HepG2 (cell line): ENCODE measurements around the gene PMFBP1. TPM values are rescaled to one million over a fixed set of nuclear protein-coding genes. Genes with fewer than 3 reads are reported as not detected.

Experiments
- ATAC-seq: fragments of 200-7000 bp; cut with Tn5 transposase; 3 replicates; pipeline ENCODE4 v1.9.1; 2020; ENCODE audit warnings: mild to moderate bottlenecking, moderate library complexity
- BruUV-seq: library from RNA; stranded (reverse); fragments of 400-500 nt; replicated peaks from 2 replicates; lab custom pipeline; 2021; lab: Mats Ljungman, UMichigan
- CTCF ChIA-PET: fragments of 300-600 bp; formaldehyde crosslinking; extraction: SDS; loops from one replicate; lab custom pipeline; 2021; ENCODE audit warnings: low total read pairs, inconsistent platforms, low intra/inter-chr PET ratio; lab: Yijun Ruan, JAX
- POLR2A ChIA-PET: fragments of 350-600 bp; sonication (Branson Sonifier 250); formaldehyde crosslinking; loops from one replicate; lab custom pipeline; 2020; ENCODE audit warnings: antibody characterized with exemption, inconsistent platforms; lab: Yijun Ruan, JAX
- DNase-seq: peaks from one replicate; pipeline ENCODE4 v3.0.0-alpha.2; 2015; ENCODE audit warnings: low spot score
- FAIRE-seq: peaks from 3 replicates; lab custom pipeline; 2011; peaks lifted over from hg19 to GRCh38; lab: Jason Lieb, UNC
- H2AFZ ChIP-seq: one replicate; pipeline ENCODE4 v1.6.1; 2011; ENCODE audit warnings: low read length, inconsistent platforms
- H3K27ac ChIP-seq: fragments of 300-600 bp; 3 replicates; pipeline ENCODE4 v1.8.0; 2011; ENCODE audit warnings: mixed run types, mild to moderate bottlenecking, mixed read lengths, low read length, inconsistent platforms; ENCODE audit not compliant: insufficient read depth; ENCODE audit errors: extremely low read length
- H3K27me3 ChIP-seq, 2 experiments: fragments of 200-600 bp in 1 of 2; 2 replicates in 1 of 2; 3 replicates in 1 of 2; pipeline versions ENCODE4 v1.6.0 to v1.8.0; 2011; ENCODE audit warnings: low read length in 2 of 2, mild to moderate bottlenecking in 2 of 2, moderate library complexity in 2 of 2, inconsistent platforms in 1 of 2; ENCODE audit not compliant: insufficient read depth in 2 of 2, control insufficient read depth in 1 of 2
- H3K36me3 ChIP-seq, 2 experiments: fragments of 200-600 bp in 1 of 2; replicated peaks in 1 of 2; 2 replicates in 1 of 2; 3 replicates in 1 of 2; pipeline versions ENCODE4 v1.5.1 to v1.8.0; 2011; ENCODE audit warnings: low read length in 2 of 2, inconsistent platforms in 1 of 2; ENCODE audit not compliant: insufficient read depth in 2 of 2, control insufficient read depth in 1 of 2
- H3K4me1 ChIP-seq: 2 replicates; pipeline ENCODE4 v1.5.1; 2012; ENCODE audit warnings: low read length, inconsistent platforms; ENCODE audit not compliant: insufficient read depth
- H3K4me2 ChIP-seq: 2 replicates; pipeline ENCODE4 v1.6.0; 2011; ENCODE audit warnings: low read depth, low read length, inconsistent platforms
- H3K4me3 ChIP-seq, 3 experiments: fragments of 200-600 bp in 1 of 3; sonication (generic), shearing (Covaris generic) in 1 of 3; replicated peaks in 1 of 3; 2 replicates each; pipeline ENCODE4 v1.5.1; 2011 to 2016; ENCODE audit warnings: low read length in 3 of 3, inconsistent platforms in 2 of 3, low read depth in 2 of 3, mild to moderate bottlenecking in 2 of 3, control low read depth in 1 of 3, mixed read lengths in 1 of 3; ENCODE audit not compliant: insufficient read depth in 1 of 3
- H3K79me2 ChIP-seq: one replicate; pipeline ENCODE4 v1.6.1; 2011; ENCODE audit warnings: low read length, inconsistent platforms; ENCODE audit not compliant: insufficient read depth
- H3K9ac ChIP-seq: 2 replicates; pipeline ENCODE4 v1.6.0; 2011; ENCODE audit warnings: mild to moderate bottlenecking, low read depth, low read length, inconsistent platforms; ENCODE audit not compliant: insufficient read depth
- H3K9me3 ChIP-seq: 2 replicates; pipeline ENCODE4 v1.5.1; 2012; ENCODE audit warnings: mild to moderate bottlenecking, low read length
- H4K20me1 ChIP-seq: 2 replicates; pipeline ENCODE4 v1.6.0; 2011; ENCODE audit warnings: inconsistent platforms, mild to moderate bottlenecking, low read length, moderate library complexity; ENCODE audit not compliant: insufficient read depth
- HDAC6 ChIP-seq: fragments of 200-600 bp; sonication (generic); IDR thresholded peaks from 2 replicates; pipeline ENCODE4 v1.7.0; 2017; ENCODE audit warnings: mild to moderate bottlenecking, antibody characterized with exemption, low read length, low read depth
- MED1 ChIP-seq: sonication (generic); formaldehyde crosslinking; IDR thresholded peaks from 2 replicates; pipeline ENCODE4 v1.4.0; 2020; ENCODE audit warnings: missing genetic modification reagents
- SAFB2 ChIP-seq: sonication (generic); formaldehyde crosslinking; IDR thresholded peaks from 2 replicates; pipeline ENCODE4 v1.5.1; 2020; ENCODE audit warnings: missing genetic modification reagents, low read depth, mild to moderate bottlenecking, borderline replicate concordance
- UBTF ChIP-seq: sonication (generic); formaldehyde crosslinking; IDR thresholded peaks from 2 replicates; pipeline ENCODE4 v1.4.0; 2020; ENCODE audit warnings: mild to moderate bottlenecking, missing genetic modification reagents
- ZBTB38 ChIP-seq: sonication (generic); formaldehyde crosslinking; IDR thresholded peaks from 2 replicates; pipeline ENCODE4 v1.5.1; 2020; ENCODE audit warnings: mild to moderate bottlenecking, missing genetic modification reagents
- ZFP36L1 ChIP-seq: sonication (generic); formaldehyde crosslinking; IDR thresholded peaks from 2 replicates; pipeline ENCODE4 v1.8.0; 2022; ENCODE audit warnings: mild to moderate bottlenecking, missing genetic modification reagents, moderate library complexity
- ZFYVE20 ChIP-seq: sonication (generic); formaldehyde crosslinking; IDR thresholded peaks from 2 replicates; pipeline ENCODE4 v1.8.0; 2023; ENCODE audit warnings: low read depth, mild to moderate bottlenecking, moderate library complexity, missing genetic modification reagents, borderline replicate concordance
- ZNF224 ChIP-seq: sonication (generic); formaldehyde crosslinking; IDR thresholded peaks from 2 replicates; pipeline ENCODE4 v1.5.0; 2020; ENCODE audit warnings: mild to moderate bottlenecking, missing genetic modification reagents
- ZNF543 ChIP-seq: sonication (generic); formaldehyde crosslinking; IDR thresholded peaks from 2 replicates; pipeline ENCODE4 v1.4.0; 2020; ENCODE audit warnings: mild to moderate bottlenecking, missing genetic modification reagents
- ZNF605 ChIP-seq: sonication (generic); formaldehyde crosslinking; IDR thresholded peaks from 2 replicates; pipeline ENCODE4 v1.8.0; 2022; ENCODE audit warnings: mild to moderate bottlenecking, missing genetic modification reagents
- ZNF773 ChIP-seq: sonication (generic); formaldehyde crosslinking; IDR thresholded peaks from 2 replicates; pipeline ENCODE4 v1.4.0; 2020; ENCODE audit warnings: missing genetic modification reagents, borderline replicate concordance
- ZSCAN12 ChIP-seq: sonication (generic); formaldehyde crosslinking; IDR thresholded peaks from 2 replicates; pipeline ENCODE4 v1.9.0; 2021; ENCODE audit warnings: mild to moderate bottlenecking, missing genetic modification reagents
- WGBS: methylation state at CpG from one replicate; pipeline ENCODE4 v1.1.6; 2017; ENCODE audit warnings: low lambda C conversion rate; 5-methylcytosine and 5-hydroxymethylcytosine counted together
- in situ Hi-C: cut with HindIII; loops from 2 replicates; pipeline ENCODE4 v1.10.0; 2017; ENCODE audit warnings: low pct_unique_long_range_greater_than_20kb; ENCODE audit not compliant: extremely low pct_ligation_motif_present
- intact Hi-C: fragments of 100-400 bp; cut with micrococcal nuclease; formaldehyde crosslinking; loops from one replicate; pipeline ENCODE4 v1.10.0; 2022; ENCODE audit not compliant: unreplicated experiment
- polyA plus RNA-seq, 8 experiments: library from polyadenylated mRNA; depleted of rRNA in 3 of 8; stranded (reverse) in 7 of 8; unstranded in 1 of 8; fragments of >200 nt; fragmentation: Illumina TruSeq in 4 of 8; extraction: Trizol in 4 of 8; gene quantifications; 2 replicates each; pipeline versions ENCODE4 v1.2.1 to v1.2.3, GENCODE V29; 2011 to 2016; ENCODE audit warnings: low read depth in 4 of 8, missing spikeins in 1 of 8, mixed read lengths in 1 of 8; ENCODE audit not compliant: insufficient read depth in 1 of 8
- total RNA-seq, 5 experiments: library from RNA; depleted of rRNA; stranded (reverse); fragments of >200 nt; fragmentation: Illumina TruSeq; extraction: Trizol; gene quantifications; 2 replicates each; pipeline ENCODE4 v1.2.3, GENCODE V29; 2016; ENCODE audit warnings: low read depth in 1 of 5
- TF ChIP-seq, protein P1 (sequence below): sonication (generic); formaldehyde crosslinking; IDR thresholded peaks from 2 replicates; pipeline ENCODE4 v1.5.0; 2020; ENCODE audit warnings: missing genetic modification reagents
- TF ChIP-seq, protein P2 (sequence below): sonication (generic); formaldehyde crosslinking; IDR thresholded peaks from 2 replicates; pipeline ENCODE4 v1.5.0; 2020; ENCODE audit warnings: mild to moderate bottlenecking, missing genetic modification reagents

The PMFBP1 gene
- total and polyA plus RNA-seq, 2 of the 13 experiments (the other 11 are each of a cell fraction or from before 2014, with no cell fraction given), result 1.9 to 3.8 TPM

DNA sequence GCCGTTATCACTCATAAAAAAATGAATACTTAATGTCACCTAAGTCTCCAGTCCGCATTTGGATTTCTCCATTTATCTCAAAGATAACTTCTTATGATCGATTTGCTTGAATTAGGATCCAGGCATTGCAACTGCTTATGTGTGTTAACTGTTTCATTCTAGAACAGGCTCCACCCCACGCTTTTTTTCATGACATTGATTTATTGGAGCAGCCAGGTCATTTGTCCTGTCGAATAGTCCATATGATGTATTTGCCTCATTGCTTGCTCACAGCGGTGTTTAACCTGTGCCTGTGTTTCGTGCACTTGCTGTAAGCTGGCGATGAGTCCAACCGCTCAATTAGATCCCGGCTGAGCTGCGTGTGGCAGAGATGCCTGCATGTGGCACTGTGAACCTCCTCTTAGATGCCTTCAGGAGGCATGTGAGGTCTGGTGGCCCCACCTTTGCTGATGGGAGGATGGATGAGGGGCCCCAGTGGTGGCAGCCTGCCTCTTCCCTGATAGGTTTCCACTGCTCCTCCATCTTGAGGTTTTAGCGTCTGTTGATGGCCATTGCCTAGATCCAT, 61.9 kb downstream of the PMFBP1 start:
- BruUV-seq, result TSS peak; percentile 29
- H2AFZ ChIP-seq, result no peak overlapping the region
- H3K4me3 ChIP-seq, result no peak overlapping the region
- ChIA-PET CTCF (no interaction called here), POLR2A (no interaction called here)
- no peak overlapping the region for H3K4me2 ChIP-seq
- no peaks in the 10 kb centered on the region for H3K4me1 ChIP-seq
- in situ Hi-C loops (no loop called here), intact Hi-C loops (no loop called here)
- ATAC-seq (no peak), FAIRE-seq (no peak), DNase-seq (no peak)
- H3K79me2 ChIP-seq, result no peaks in the 10 kb centered on the region
- 98% methylated on average over 12 of the region's 12 CpGs for WGBS
- no peaks in the 10 kb centered on the region for H3K27me3 ChIP-seq
- peaks cover 64 to 80% of the 10 kb centered on the region in 2 experiments for H3K36me3 ChIP-seq
- H3K9ac ChIP-seq, result no peak overlapping the region
- no peaks in the 10 kb centered on the region for H3K9me3 ChIP-seq
- no peaks in the 10 kb centered on the region for H4K20me1 ChIP-seq
- TF ChIP-seq ZSCAN12 (CRISPR knock-in tag) (no peak), HDAC6 (no peak), ZNF773 (CRISPR knock-in tag) (no peak), ZNF543 (CRISPR knock-in tag) (no peak), ZFYVE20 (CRISPR knock-in tag) (no peak)
- TF ChIP-seq, all 625 proteins: peak for 0
- H3K27ac ChIP-seq, result no peak overlapping the region

GRCh38 chr16:72109300-72109699, 62.7 kb downstream of the PMFBP1 start:
- Histone ChIP-seq H3K4me2 (no peak overlapping the region), H3K79me2 (no peaks in the 10 kb centered on the region), H3K9me3 (no peaks in the 10 kb centered on the region), H3K4me3 (no peak overlapping the region), H4K20me1 (no peaks in the 10 kb centered on the region), H3K36me3 (peaks cover 70 to 87% of the 10 kb centered on the region in 2 experiments), H3K4me1 (no peaks in the 10 kb centered on the region), H2AFZ (no peak overlapping the region), H3K27ac (no peak overlapping the region), H3K27me3 (no peaks in the 10 kb centered on the region), H3K9ac (no peak overlapping the region)
- intact Hi-C loops, result no loop called here
- 98% methylated on average over 11 of the region's 12 CpGs for WGBS
- ATAC-seq (no peak), DNase-seq (no peak), FAIRE-seq (no peak)
- POLR2A ChIA-PET, result no interaction called here
- in situ Hi-C loops, result no loop called here
- BruUV-seq, result no TSS peak
- CTCF ChIA-PET, result no interaction called here
- TF ChIP-seq ZFP36L1 (CRISPR knock-in tag) (no peak), ZBTB38 (CRISPR knock-in tag) (no peak), UBTF (no peak), SAFB2 (CRISPR knock-in tag) (no peak), ZNF605 (CRISPR knock-in tag) (no peak), MED1 (no peak), ZNF224 (CRISPR knock-in tag) (no peak)
- TF ChIP-seq, protein P1, sequence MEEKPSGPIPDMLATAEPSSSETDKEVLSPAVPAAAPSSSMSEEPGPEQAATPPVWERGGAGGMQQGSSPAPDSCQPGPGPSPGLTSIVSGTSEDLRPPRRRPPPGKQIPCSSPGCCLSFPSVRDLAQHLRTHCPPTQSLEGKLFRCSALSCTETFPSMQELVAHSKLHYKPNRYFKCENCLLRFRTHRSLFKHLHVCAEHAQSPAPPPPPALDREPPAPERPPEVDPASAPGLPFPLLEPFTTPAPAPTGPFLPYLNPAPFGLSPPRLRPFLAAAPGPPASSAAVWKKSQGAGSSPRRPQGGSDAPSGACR (CRISPR knock-in tag), result no peak
- TF ChIP-seq, protein P2, sequence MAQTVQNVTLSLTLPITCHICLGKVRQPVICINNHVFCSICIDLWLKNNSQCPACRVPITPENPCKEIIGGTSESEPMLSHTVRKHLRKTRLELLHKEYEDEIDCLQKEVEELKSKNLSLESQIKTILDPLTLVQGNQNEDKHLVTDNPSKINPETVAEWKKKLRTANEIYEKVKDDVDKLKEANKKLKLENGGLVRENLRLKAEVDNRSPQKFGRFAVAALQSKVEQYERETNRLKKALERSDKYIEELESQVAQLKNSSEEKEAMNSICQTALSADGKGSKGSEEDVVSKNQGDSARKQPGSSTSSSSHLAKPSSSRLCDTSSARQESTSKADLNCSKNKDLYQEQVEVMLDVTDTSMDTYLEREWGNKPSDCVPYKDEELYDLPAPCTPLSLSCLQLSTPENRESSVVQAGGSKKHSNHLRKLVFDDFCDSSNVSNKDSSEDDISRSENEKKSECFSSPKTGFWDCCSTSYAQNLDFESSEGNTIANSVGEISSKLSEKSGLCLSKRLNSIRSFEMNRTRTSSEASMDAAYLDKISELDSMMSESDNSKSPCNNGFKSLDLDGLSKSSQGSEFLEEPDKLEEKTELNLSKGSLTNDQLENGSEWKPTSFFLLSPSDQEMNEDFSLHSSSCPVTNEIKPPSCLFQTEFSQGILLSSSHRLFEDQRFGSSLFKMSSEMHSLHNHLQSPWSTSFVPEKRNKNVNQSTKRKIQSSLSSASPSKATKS (CRISPR knock-in tag), result no peak
